Prostate gland (tissue), 2 donors: Measurements from ENCODE around the gene KCNJ6. TPM values are rescaled to one million over a fixed set of nuclear protein-coding genes. Genes with fewer than 3 reads are reported as not detected.
"Not testable (repeated sequence)": the region's sequence is repeated elsewhere in the genome, so short reads cannot be mapped to it uniquely, and the experiment has no call there.

Source experiments
- DNase-seq: peaks from one replicate; pipeline ENCODE4 v3.0.0-alpha.2; 2019; ENCODE audit warnings: low spot score
- H3K27ac ChIP-seq, 2 donors: fragments of 200-600 bp; sonication (generic); 2 replicates each; pipeline ENCODE4 v1.5.1; 2017 to 2019
- H3K27me3 ChIP-seq: fragments of 200-600 bp; sonication (generic); replicated peaks from 2 replicates; pipeline ENCODE4 v1.5.1; 2019; ENCODE audit not compliant: insufficient read depth
- H3K36me3 ChIP-seq, 2 donors: fragments of 200-600 bp; sonication (generic); 1 replicate in 1 of 2; 2 replicates in 1 of 2; pipeline versions ENCODE4 v1.5.1 to v1.8.1; 2017 to 2019
- H3K4me1 ChIP-seq: fragments of 200-600 bp; sonication (generic); replicated peaks from 2 replicates; pipeline ENCODE4 v1.5.1; 2019
- H3K4me3 ChIP-seq, 2 donors: fragments of 200-600 bp; sonication (generic); 2 replicates each; pipeline ENCODE4 v1.5.1; 2017 to 2019
- H3K9me3 ChIP-seq: fragments of 200-600 bp; sonication (generic); 2 replicates; pipeline ENCODE4 v1.5.1; 2017
- CTCF ChIP-seq, 4 experiments: fragments of 200-600 bp in 2 of 4; fragments of 450-650 bp in 2 of 4; sonication (generic) in 2 of 4; IDR thresholded peaks; 1 replicate in 3 of 4; 2 replicates in 1 of 4; pipeline ENCODE4 v1.5.1; 2016 to 2019; ENCODE audit warnings: antibody characterized with exemption in 4 of 4, mild to moderate bottlenecking in 2 of 4, moderate library complexity in 2 of 4
- POLR2A ChIP-seq: fragments of 450-650 bp; IDR thresholded peaks from one replicate; pipeline ENCODE4 v1.6.1; 2016; ENCODE audit warnings: antibody characterized with exemption, mild to moderate bottlenecking
- POLR2AphosphoS5 ChIP-seq: sonication (generic); formaldehyde crosslinking; IDR thresholded peaks from one replicate; pipeline ENCODE4 v1.6.1; 2017; ENCODE audit warnings: antibody characterized with exemption
- WGBS: methylation state at CpG from one replicate; pipeline ENCODE4 v1.1.5; 2018; 5-methylcytosine and 5-hydroxymethylcytosine counted together
- intact Hi-C: fragments of 100-400 bp; cut with DNase I; formaldehyde crosslinking; loops from one replicate; pipeline ENCODE4 v1.14.2; 2022
- total RNA-seq, 2 donors: library from RNA; depleted of rRNA; stranded (reverse); fragments of >200 nt; gene quantifications; one replicate each; pipeline ENCODE4 v1.1.0, GENCODE V29; 2016

The KCNJ6 gene
- total RNA-seq, 2 donors from 2014 or later: 0.23 to 0.36 TPM

GRCh38 chr21:37766129-37766528, 150.1 kb downstream of the KCNJ6 start:
- no peaks in the 10 kb centered on the region for H3K9me3 ChIP-seq
- H3K4me1 ChIP-seq: no peaks in the 10 kb centered on the region
- H3K4me3 ChIP-seq: no peak overlapping the region
- no peak for DNase-seq
- H3K27me3 ChIP-seq: no peaks in the 10 kb centered on the region
- WGBS: 53% methylated on average over 5 of the region's 5 CpGs
- no peak for TF ChIP-seq CTCF (IDR thresholded peaks at IDR 0.05)
- TF ChIP-seq POLR2A: no peak
- no peak for TF ChIP-seq POLR2AphosphoS5
- no peak overlapping the region for H3K27ac ChIP-seq
- intact Hi-C loops: no loop called here
- H3K36me3 ChIP-seq: no peaks in the 10 kb centered on the region

- Histone ChIP-seq H3K4me3 (no peak overlapping the region), H3K4me1 (no peaks in the 10 kb centered on the region), H3K9me3 (no peaks in the 10 kb centered on the region), H3K27me3 (no peaks in the 10 kb centered on the region), H3K27ac (no peak overlapping the region), H3K36me3 (no peaks in the 10 kb centered on the region)
- TF ChIP-seq POLR2AphosphoS5 (no peak), CTCF (IDR thresholded peaks at IDR 0.05) (no peak), POLR2A (no peak)
- WGBS: 41% methylated on average over 5 of the region's 5 CpGs
- no peak for DNase-seq
- intact Hi-C loops: no loop called here
These were observed 150.9 kb downstream of the KCNJ6 start for GRCh38 chr21:37765221-37765900.

GRCh38 chr21:37764691-37765090, 151.6 kb downstream of the KCNJ6 start:
- Histone ChIP-seq H3K4me1 (no peaks in the 10 kb centered on the region), H3K4me3 (no peak overlapping the region), H3K9me3 (no peaks in the 10 kb centered on the region), H3K36me3 (no peaks in the 10 kb centered on the region), H3K27ac (no peak overlapping the region), H3K27me3 (no peaks in the 10 kb centered on the region)
- TF ChIP-seq CTCF (IDR thresholded peaks at IDR 0.05): no peak
- no peak for TF ChIP-seq POLR2AphosphoS5
- TF ChIP-seq POLR2A: no peak
- WGBS: 22% methylated on average over 2 of the region's 2 CpGs
- no peak for DNase-seq
- intact Hi-C loops: no loop called here

- no peaks in the 10 kb centered on the region for H3K4me1 ChIP-seq
- 71% methylated on average over 5 of the region's 5 CpGs for WGBS
- no peak for DNase-seq
- H3K27ac ChIP-seq: no peak overlapping the region
- TF ChIP-seq POLR2AphosphoS5: no peak
- no peak for TF ChIP-seq POLR2A
- no peak for TF ChIP-seq CTCF (IDR thresholded peaks at IDR 0.05)
- no peaks in the 10 kb centered on the region for H3K9me3 ChIP-seq
- H3K36me3 ChIP-seq: no peaks in the 10 kb centered on the region
- H3K4me3 ChIP-seq: no peak overlapping the region
- intact Hi-C loops: no loop called here
- no peaks in the 10 kb centered on the region for H3K27me3 ChIP-seq
These were observed 153.0 kb downstream of the KCNJ6 start for GRCh38 chr21:37763298-37763697.

- no peaks in the 10 kb centered on the region for H3K9me3 ChIP-seq
- H3K27me3 ChIP-seq: no peaks in the 10 kb centered on the region
- H3K36me3 ChIP-seq: no peaks in the 10 kb centered on the region
- no peak overlapping the region for H3K27ac ChIP-seq
- intact Hi-C loops: no loop called here
- DNase-seq: no peak
- no peak overlapping the region for H3K4me3 ChIP-seq
- no peak for TF ChIP-seq POLR2AphosphoS5
- no peak for TF ChIP-seq POLR2A
- TF ChIP-seq CTCF (IDR thresholded peaks at IDR 0.05): no peak
- no peaks in the 10 kb centered on the region for H3K4me1 ChIP-seq
- 57% methylated on average over 12 of the region's 12 CpGs for WGBS
These were observed 153.7 kb downstream of the KCNJ6 start for GRCh38 chr21:37762606-37763005.

GRCh38 chr21:37761406-37761805, 154.9 kb downstream of the KCNJ6 start:
- H3K4me1 ChIP-seq, H3K9me3 ChIP-seq, intact Hi-C loops, DNase-seq, H3K4me3 ChIP-seq, H3K36me3 ChIP-seq, H3K27me3 ChIP-seq, H3K27ac ChIP-seq: not testable (repeated sequence)
- 94% methylated on average over 4 of the region's 4 CpGs for WGBS
